ENCODE measurements around the gene BLOC1S6.

The BLOC1S6 gene, protein sequence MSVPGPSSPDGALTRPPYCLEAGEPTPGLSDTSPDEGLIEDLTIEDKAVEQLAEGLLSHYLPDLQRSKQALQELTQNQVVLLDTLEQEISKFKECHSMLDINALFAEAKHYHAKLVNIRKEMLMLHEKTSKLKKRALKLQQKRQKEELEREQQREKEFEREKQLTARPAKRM

DNA sequence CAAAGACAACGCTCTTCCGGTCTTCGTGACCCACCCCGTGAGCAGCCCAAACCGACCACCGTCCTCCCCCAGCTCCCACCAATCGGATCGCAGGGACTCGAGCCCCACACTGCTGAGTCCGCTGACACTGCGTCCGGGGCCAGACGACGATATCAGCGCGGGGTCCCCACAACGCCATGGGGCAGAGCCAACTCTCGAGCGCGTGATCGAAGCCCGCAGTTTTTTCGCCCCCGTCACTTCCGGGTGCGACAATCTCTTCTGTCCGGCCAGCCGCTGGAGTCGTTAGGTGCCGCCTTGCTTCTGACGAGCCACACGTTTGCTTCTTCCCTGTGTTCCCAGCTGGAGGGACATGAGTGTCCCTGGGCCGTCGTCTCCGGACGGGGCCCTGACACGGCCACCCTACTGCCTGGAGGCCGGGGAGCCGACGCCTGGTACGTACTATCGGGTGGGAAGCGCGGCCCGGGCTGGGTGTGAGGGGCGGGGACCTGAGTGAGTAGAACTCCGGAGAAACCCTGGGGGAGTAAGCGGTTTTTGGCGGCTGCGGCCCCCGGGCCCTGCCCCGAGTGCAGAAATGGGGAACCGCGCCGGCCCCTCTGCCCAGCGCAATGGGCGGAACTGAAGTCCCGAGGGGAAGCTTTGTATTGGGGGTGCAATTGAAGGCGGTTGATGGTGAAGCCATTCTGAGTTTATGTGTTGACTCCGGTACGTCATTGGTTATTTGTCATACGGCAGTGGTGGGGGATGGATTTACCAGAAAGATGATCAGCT is at the start of gene BLOC1S6:
BLOC1S6 (plus strand) TSS at position 285 of the 768 bp plus-strand sequence; CDS start at position 350, 65 bp downstream.
- no peak for FAIRE-seq

DNA sequence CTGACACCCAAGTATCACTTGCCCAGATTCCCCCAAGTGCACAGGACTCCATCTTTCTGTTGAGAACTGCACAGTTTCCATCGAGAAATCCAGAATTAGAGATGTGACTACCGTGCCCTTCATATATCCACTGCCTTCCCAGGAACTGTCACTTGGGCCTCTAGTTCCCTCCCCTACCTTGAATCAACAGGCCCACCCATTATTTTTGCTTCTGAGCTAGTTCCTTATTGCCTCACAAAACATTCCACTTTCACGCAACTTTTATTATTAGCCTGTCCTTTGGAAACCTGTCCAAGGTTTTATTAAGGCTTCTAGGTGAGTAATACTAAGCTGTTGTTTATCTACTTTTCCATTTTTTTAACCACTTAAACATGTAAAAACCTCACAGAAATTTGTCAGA is 47.5 kb upstream of the BLOC1S6 start:
- FAIRE-seq, result no peak

DNA sequence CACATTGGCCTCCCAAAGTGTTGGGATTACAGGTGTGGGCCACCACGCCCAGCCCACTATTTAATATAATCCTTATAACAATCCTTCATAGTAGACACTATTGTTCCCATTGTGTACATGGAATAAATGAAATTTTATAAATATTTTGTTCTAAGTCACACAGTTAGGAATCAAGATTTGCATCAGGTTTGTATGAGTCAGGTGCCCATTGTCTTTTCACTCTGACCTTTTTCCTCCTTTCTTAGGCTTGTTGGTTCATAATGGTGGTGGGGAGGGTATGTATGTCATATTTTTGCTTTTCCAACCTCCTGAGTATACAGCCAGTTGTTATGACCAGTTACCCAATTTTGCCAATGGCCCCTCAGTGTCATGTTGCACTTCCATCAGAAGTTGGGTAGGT is 46.6 kb upstream of the BLOC1S6 start:
- FAIRE-seq, result no peak

DNA sequence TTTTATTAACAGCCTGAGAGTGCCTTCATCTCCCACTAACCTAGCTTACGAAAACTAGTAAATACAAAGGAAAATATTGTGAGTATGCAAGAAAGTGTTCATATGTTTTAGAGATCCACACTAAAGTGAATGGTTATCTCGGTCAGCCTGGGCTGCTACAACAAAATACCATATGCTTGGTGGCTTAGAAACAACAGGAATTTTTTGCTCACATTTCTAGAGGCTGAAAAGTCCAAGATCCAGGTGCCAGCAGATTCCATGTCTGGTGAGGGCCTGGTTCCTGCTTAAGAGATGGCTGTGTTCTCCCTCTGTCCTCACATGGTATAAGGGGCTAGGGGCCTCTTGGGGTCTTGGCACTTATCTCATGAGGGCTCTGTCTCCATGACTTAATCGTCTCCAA is 44.1 kb upstream of the BLOC1S6 start:
- no peak for FAIRE-seq

DNA sequence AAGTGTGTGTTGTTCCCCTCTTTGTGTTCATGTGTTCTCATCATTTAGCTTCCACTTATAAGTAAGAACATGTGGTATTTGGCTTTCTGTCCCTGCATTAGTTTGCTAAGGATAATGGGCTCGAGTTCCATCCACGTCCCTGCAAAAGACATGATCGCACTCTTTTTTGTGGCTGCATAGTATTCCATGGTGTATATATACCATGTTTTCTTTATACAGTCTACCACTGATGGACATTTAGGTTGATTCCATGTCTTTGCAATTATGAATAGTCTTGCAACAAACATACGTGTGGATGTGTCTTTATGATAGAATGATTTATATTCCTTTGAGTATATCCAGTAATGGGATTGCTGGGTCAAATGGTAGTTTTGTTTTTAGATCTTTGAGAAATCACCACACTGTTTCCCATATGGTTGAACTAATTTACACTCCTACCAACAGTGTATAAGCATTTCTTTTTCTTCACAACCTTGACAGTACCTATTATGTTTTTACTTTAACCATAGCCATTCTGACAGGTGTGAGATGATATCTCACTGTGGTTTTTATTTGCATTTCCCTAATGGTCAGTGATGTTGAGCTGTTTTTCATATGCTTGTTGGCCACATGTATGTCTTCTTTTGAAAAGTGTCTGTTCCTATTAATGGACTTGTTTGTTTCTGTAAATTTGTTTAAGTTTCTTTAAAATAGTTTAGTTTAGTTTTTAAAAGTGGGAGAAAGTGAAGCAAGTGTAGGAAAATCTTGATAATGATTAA is 42.7 kb upstream of the BLOC1S6 start:
- FAIRE-seq, result no peak

DNA sequence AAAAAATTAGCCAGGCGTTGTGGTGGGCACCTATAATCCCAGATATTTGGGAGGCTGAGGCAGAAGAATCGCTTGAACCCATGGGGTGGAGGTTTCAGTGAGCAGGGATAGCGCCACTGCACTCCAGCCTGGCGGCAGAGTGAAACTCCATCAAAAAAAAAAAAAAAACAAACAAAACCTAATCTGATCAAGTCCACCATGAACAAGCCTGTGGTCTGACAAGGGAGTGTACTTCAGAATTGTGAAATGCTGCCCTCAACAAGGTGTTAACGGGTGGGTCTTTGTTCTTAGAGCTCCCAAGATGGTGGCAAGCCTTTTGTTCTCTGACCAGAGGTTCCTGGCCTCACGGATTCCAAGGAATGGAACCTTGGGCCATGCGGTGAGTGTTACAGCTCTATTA is 40.4 kb upstream of the BLOC1S6 start:
- no peak for FAIRE-seq

DNA sequence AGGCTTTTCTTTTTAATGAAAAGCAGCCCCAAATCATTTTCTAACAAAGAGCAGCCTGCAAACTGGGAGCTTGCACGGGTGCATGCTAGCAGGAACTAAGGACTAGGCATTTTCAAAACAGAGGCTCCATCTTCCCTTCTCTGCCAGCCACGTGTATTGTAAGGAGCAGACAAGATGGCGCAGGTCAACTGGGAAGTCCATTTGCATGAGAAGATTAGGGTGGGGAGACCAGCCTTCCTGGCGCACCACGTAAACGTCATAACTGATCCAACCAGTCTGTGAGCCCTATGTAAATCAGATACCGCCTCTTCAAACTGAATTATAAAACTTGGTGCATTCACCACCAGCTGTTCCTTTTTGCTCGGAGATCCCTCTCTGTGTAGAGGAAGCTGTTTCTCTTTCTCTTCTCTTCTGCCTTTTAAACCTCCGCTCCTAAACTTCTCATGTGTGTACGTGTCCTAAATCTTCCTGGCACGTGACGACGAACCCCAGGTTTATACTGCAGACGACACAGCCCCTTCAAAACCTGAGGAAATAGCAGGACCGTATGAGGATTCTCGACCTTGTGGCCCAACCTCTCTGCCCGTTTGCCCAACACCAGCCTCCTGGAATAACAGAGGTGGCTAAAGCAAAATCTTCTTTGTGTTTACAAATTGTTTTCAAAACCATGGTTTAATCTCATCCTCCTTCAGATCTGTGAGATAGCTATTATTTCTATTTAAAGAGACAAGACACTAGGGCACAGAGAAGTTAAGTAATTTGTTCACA is 38.2 kb upstream of the BLOC1S6 start:
- FAIRE-seq, result no peak

DNA sequence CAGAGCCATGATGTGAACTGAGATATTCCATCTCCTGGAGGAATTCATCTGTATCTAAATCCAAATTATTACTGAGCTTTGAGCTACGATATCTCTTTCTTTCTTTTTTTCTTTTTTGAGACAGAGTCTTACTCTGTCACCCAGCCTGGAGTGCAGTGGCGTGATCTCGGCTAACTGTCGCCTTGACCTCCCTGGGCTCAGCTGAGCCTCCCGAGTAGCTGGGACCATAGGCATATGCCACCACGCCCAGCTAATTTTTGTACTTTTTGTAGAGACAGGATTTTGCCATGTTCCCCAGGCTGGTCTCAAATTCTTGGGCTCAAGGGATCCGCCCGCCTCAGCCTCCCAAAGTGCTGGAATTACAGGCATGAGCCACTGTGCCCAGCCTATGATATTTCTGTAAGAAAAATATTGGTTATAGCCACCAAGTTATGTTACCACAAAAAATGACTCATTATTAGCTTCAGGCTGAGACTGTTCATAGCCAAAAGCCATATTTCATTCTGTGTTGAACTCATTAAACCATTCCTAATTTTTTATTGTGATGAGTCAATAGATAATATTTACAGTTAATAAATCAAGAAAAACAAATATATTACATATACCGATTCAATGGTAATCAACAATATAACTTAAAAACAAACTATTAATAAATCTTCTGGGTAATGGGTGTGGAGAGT is 37.5 kb upstream of the BLOC1S6 start:
- FAIRE-seq, result no peak

DNA sequence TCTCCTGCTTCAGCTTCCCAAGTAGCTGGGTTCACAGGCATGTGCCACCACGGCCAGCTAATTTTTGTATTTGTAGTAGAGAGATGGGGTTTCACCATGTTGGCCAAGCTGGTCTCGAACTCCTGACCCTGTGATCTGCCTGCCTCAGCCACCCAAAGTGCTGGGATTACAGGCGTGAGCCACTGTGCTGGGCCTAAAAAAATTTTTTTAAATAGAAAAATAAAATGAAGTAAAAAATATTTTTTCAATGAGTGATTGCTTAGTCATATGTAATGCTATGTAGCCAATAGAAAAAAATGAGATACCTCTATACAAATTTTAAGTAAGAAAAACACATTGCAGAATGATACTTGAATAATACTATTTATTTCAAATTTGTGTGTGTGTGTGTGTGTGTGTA is 36.7 kb upstream of the BLOC1S6 start:
- no peak for FAIRE-seq

DNA sequence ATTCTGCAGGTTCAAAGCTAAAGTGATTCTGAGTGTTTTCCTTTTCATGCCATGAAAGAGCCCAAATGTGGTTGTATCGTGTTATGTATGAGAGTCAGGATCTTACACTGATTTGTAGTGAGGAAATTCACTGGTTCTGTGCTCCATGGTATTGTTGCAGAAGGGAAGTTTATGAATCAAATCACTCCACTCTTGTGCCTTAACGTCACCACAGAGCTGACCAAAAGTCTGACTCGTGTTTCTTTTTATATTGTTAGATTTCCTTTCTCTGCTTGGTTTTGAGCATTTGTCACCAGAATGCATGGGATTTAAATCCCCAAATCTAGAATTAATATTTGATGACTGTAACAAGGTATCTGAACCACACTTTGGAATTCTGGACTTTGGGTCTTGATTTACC is 35.5 kb upstream of the BLOC1S6 start:
- FAIRE-seq, result no peak

DNA sequence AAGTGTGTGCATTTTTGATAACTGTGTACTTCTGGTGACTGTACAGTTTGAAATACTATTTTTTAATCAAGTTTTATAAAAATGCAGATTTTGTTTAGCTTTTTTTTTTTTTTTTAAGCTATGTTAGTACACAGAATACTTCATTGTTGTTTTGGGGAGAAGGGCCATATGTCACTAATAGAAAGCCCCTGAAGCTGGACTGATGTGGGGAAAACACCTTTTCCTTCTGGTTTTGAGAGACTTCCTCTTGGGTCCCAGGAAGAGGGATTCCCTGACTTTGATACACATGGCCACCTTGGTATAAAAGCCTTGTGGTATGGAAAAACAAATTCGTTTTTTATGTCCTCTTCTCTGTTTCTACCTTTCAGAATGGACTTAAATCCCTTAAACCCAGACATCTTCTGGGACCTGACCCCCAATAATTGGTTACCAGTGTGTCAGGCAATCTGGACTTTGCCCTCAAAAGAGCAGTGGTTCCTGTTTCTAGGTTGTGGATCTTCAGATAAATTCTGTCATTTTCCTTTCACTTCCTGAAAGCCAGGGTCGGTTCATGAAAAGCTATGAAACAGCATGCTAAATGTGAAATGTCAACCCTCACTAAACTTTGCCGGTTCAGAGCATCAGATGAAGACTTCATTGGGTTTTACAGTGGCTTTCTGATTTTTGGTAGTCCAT is 31.1 kb upstream of the BLOC1S6 start:
- FAIRE-seq, result no peak

DNA sequence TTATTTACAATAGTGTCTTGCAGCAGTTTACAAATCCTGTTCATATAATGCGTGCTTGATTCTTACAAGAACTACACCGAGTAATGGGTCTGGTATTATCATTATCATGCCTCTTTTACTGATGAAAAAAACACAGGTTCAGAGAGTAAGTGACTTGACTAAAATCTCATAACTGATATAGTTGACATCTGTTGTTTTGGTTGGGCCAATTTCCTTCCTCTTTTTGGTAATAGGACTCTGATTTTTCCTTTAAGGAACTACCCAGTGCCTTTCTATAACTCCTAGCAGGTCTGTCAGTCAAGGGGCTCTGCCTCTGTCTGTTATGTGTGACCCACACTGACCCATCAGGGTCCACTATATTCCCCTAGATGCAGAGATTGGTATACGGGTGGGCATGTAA is 14.6 kb upstream of the BLOC1S6 start:
- FAIRE-seq, result no peak

DNA sequence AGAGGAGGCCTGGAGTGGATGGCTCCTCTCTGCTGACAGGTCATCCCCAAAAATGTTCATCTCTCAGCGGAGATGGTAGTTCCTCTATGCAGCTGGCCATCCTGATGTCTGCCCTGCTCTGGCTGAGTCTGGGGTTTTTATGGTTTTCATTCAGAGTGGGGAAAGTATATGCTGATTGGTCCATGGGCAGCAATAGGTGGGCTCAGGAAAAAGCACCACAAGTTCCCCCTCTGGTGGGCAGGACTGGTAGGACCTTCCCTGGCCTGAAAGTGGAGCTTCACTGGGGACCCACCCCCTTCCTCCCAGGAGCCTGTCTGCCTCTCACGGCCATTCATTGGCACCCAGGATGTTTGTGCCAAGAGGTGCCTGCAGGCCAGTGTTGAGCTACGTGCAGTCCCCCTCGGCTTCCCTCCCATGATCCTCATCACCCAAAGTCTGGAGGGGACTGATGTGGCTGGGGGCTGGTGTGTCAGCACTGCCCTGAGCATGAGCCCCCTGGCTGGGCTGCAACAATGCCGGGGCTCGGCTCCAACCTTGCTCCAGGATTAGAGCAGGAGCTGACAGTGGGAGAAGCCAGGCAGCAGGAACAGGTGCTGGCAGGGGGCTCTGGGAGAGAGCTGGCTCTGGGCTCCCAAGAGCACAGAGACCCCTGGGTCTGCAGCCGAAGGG is 13.1 kb upstream of the BLOC1S6 start:
- no peak for FAIRE-seq

DNA sequence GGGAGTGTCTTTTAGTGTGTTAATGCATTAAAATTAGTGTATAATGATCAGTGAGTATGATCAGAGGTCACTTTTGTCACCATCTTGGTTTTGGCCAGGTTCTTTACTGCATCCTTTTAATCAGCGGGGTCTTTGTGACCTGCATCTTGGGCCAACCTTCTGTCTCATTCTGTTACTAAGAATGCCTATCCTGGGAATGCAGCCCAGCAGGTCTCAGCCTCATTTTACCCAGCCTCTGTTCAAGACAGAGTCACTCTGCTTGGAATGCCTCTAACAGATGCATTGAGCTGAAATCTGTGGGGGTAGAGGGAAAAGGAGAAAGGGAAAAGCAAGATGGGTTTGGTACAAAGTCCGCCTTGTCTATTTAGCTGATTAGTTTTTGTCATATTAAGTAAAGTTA is 5.3 kb upstream of the BLOC1S6 start:
- FAIRE-seq, result no peak

DNA sequence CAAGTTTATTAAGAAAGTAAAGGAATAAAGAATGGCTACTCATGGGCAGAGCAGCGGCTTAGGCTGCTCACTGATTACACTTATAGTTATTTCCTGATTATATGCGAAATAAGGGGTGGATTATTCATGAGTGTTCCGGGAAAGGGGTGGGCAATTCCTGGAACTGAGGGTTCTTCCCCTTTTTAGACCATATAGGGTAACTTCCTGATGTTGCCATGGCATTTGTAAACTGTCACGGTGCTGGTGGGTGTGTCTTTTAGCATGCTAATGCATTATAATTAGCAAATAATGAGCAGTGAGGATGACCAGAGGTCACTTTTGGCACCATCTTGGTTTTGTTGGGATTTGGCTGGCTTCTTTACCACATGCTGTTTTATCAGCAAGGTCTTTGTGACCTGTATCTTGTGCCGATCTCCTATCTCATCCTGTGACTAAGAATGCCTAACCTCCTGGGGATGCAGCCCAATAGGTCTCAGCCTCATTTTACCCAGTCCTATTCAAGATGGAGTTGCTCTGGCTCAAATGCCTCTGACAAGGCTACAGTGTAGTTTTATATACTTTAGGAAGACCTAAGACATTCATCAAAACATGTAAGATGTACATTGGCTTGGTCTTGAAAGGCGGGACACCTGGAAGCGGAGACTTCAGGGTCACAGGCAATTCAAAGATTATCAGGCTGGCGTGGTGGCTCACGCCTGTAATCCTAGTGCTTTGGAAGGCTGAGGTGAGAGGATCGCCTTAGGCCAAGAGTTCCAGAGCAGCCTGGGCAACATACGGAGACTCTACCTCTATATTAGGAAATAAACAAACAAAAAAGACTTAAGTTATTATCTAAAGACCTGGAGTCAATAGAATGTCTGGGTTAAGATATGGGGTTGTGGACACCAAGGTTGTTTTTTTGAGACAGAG is 3.2 kb upstream of the BLOC1S6 start:
- FAIRE-seq, result no peak

DNA sequence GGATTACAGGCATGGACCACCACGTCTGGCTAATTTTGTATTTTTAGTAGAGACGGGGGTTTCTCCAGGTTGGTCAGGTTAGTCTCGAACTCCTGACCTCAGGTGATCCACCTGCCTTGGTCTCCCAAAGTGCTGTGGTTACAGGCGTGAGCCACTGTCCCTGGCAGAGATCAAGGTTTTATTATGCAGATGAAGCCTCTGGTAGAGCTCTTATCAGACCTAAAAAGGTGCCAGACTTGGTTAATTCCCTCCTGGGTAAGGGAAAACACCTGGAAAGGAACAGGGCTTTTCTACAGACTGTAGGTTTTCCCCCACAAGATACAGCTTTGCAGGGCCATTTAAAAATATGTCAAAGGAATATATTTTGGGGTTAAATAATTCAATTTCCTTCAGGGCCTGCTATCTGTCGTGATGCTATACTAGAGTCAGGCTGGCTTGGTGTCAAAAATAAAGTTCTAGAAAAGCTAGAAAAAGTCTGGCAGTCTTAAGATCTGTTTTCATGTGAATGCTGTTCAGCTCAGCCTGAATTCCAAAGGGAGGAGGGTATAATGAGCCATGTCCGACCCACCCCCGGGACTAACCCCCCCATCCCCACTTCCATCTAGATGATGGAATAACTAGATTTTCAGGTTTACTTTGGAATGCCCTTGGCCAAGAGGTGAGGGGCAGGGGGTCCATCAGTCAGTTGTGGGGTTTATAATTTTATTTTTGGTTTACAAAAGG is 1.9 kb upstream of the BLOC1S6 start:
- FAIRE-seq, result no peak

DNA sequence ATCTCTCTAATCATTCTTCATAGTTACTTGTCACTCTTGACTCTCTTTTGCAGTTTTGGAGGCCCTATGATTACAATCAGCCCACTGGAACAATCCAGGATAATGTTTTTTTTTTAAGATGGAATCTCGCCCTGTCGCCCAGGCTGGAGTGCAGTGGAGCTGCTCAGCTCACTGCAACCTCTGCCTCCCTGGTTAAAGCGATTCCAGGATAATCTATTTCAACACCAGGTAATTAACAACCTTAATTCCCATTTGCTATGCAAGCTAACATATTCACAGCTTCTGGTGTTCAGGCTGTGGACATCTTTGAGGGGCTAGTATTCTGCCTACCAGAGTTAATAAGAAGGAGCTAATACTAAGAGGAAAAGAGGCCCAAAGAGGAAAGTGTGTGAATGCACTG is 1.1 kb upstream of the BLOC1S6 start:
- FAIRE-seq, result no peak

DNA sequence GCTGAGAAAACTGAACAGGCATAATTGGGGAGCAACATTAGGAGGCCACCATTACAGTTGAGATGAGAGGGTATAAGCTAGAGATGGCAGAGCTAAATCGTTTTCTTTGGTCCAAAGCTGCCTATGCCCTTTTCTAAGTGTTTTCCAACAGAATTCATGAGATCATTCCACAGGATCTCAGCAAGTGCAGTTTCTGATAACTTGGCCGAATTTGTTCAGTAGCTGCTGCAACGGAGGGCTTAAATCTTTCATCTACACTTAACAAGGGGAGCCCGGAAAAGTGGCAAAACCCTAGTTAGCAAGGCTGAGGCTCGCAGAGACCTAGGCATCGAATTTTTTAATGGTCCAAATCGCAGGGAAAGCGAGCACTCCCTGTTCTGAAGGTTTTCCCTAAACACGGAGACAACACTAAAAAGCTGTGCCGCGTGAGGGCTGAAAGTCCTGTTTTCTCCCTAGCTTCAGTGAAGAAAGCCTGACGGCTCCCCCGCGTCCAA is 531 bp upstream of the BLOC1S6 start:
- no peak for FAIRE-seq

DNA sequence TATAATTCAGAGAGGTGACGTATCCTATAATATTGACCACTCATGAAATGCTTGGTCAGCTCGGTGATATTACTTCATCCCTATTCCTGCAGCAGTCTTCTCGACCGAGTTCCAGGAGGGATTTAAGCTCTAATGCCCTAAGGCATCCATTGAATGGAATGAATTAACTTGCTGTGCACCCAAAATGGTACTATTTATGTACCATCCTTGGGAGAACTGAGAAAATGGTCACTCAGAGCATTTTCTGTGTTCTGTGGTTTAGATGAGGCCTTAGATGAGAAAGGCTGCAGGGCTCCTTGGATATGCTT is 638 bp downstream of the BLOC1S6 start:
- FAIRE-seq, result no peak
